Liver (tissue), 9 donors: ENCODE measurements around the gene ATP6V1D. TPM values are rescaled to one million over a fixed set of nuclear protein-coding genes. Genes with fewer than 3 reads are reported as not detected.

Experiments used
- DNase-seq: peaks from one replicate; pipeline ENCODE4 v3.0.0-alpha.2; 2017; ENCODE audit warnings: low spot score
- H3K27ac ChIP-seq, 2 donors: one replicate each; pipeline ENCODE4 v1.7.0; 2013; ENCODE audit warnings: inconsistent platforms in 2 of 2, low read length in 2 of 2, control low read depth in 1 of 2, low read depth in 1 of 2, mild to moderate bottlenecking in 1 of 2
- H3K27me3 ChIP-seq, 4 donors: one replicate each; pipeline versions ENCODE4 v1.6.1 to v1.7.0; 2013; ENCODE audit warnings: low read length in 3 of 4, inconsistent platforms in 1 of 4, mild to moderate bottlenecking in 1 of 4, moderate library complexity in 1 of 4; ENCODE audit not compliant: control insufficient read depth in 4 of 4, insufficient read depth in 4 of 4
- H3K36me3 ChIP-seq, 4 donors: one replicate each; pipeline versions ENCODE4 v1.6.1 to v1.7.0; 2013; ENCODE audit warnings: low read length in 3 of 4, mild to moderate bottlenecking in 3 of 4, low read depth in 1 of 4, moderate library complexity in 1 of 4; ENCODE audit not compliant: control insufficient read depth in 4 of 4, insufficient read depth in 3 of 4
- H3K4me1 ChIP-seq, 4 donors: one replicate each; pipeline versions ENCODE4 v1.6.1 to v1.7.0; 2013; ENCODE audit warnings: low read length in 3 of 4, mild to moderate bottlenecking in 3 of 4, moderate library complexity in 1 of 4; ENCODE audit not compliant: control insufficient read depth in 4 of 4, insufficient read depth in 4 of 4
- H3K4me3 ChIP-seq, 3 donors: one replicate each; pipeline versions ENCODE4 v1.6.1 to v1.7.0; 2013; ENCODE audit warnings: low read length in 3 of 3, control low read depth in 1 of 3, low read depth in 1 of 3, mild to moderate bottlenecking in 1 of 3
- H3K9ac ChIP-seq, 2 donors: one replicate each; pipeline ENCODE4 v1.7.0; 2013; ENCODE audit warnings: low read length in 2 of 2, mild to moderate bottlenecking in 2 of 2, moderate library complexity in 2 of 2, control low read depth in 1 of 2, low read depth in 1 of 2
- H3K9me3 ChIP-seq, 4 donors: one replicate each; pipeline versions ENCODE4 v1.6.1 to v1.7.0; 2013; ENCODE audit warnings: low read length in 3 of 4; ENCODE audit not compliant: control insufficient read depth in 4 of 4
- ATF3 ChIP-seq: IDR thresholded peaks from 2 replicates; pipeline ENCODE4 v1.6.1; 2016; ENCODE audit warnings: antibody characterized with exemption
- EGR1 ChIP-seq, 2 donors: IDR thresholded peaks; 2 replicates each; pipeline ENCODE4 v1.6.1; 2016 to 2018; ENCODE audit warnings: antibody characterized with exemption in 2 of 2, low read depth in 2 of 2
- FOXA2 ChIP-seq: IDR thresholded peaks from 2 replicates; pipeline ENCODE4 v1.6.1; 2016; ENCODE audit warnings: antibody characterized with exemption
- GABPA ChIP-seq, 2 donors: IDR thresholded peaks in 1 of 2; conservative IDR thresholded peaks in 1 of 2; 2 replicates each; pipeline ENCODE4 v1.6.1; 2016; ENCODE audit warnings: antibody characterized with exemption in 2 of 2, mild to moderate bottlenecking in 1 of 2, moderate library complexity in 1 of 2
- HNF4A ChIP-seq, 2 donors: conservative IDR thresholded peaks; 2 replicates each; pipeline ENCODE4 v1.6.1; 2016; ENCODE audit warnings: antibody characterized with exemption in 2 of 2, mild to moderate bottlenecking in 2 of 2
- HNF4G ChIP-seq: IDR thresholded peaks from 2 replicates; pipeline ENCODE4 v1.6.1; 2016; ENCODE audit warnings: antibody characterized with exemption
- JUND ChIP-seq, 2 donors: IDR thresholded peaks; 2 replicates each; pipeline ENCODE4 v1.6.1; 2016; ENCODE audit warnings: antibody characterized with exemption in 2 of 2
- MAX ChIP-seq: IDR thresholded peaks from 2 replicates; pipeline ENCODE4 v1.6.1; 2016; ENCODE audit warnings: antibody characterized with exemption
- NR2F2 ChIP-seq: IDR thresholded peaks from 2 replicates; pipeline ENCODE4 v1.6.1; 2016; ENCODE audit warnings: antibody characterized with exemption
- RAD21 ChIP-seq, 2 donors: IDR thresholded peaks; 2 replicates each; pipeline ENCODE4 v1.6.1; 2016; ENCODE audit warnings: antibody characterized with exemption in 2 of 2, mild to moderate bottlenecking in 2 of 2
- REST ChIP-seq: IDR thresholded peaks from 2 replicates; pipeline ENCODE4 v1.6.1; 2016; ENCODE audit warnings: antibody characterized with exemption, mild to moderate bottlenecking
- RXRA ChIP-seq, 2 donors: IDR thresholded peaks; 2 replicates each; pipeline ENCODE4 v1.6.1; 2017 to 2018; ENCODE audit warnings: antibody characterized with exemption in 2 of 2, mild to moderate bottlenecking in 1 of 2
- SP1 ChIP-seq: IDR thresholded peaks from 2 replicates; pipeline ENCODE4 v1.6.1; 2018; ENCODE audit warnings: antibody characterized with exemption, mild to moderate bottlenecking
- TAF1 ChIP-seq: conservative IDR thresholded peaks from 2 replicates; pipeline ENCODE4 v1.6.1; 2016; ENCODE audit warnings: antibody characterized with exemption, mild to moderate bottlenecking
- YY1 ChIP-seq: IDR thresholded peaks from 2 replicates; pipeline ENCODE4 v1.6.1; 2016; ENCODE audit warnings: antibody characterized with exemption, mild to moderate bottlenecking
- ZBTB33 ChIP-seq: IDR thresholded peaks from 2 replicates; pipeline ENCODE4 v1.6.1; 2016; ENCODE audit warnings: antibody characterized with exemption
- WGBS: extraction: QIAGEN DNeasy Blood & Tissue Kit; methylation state at CpG from one replicate; pipeline ENCODE4 v1.1.7; 2013; 5-methylcytosine and 5-hydroxymethylcytosine counted together
- polyA plus RNA-seq, 2 donors: library from polyadenylated mRNA; stranded (reverse) in 1 of 2; unstranded in 1 of 2; fragments of 200-250 nt in 1 of 2; fragments of >200 nt in 1 of 2; fragmentation: Nextera tagmentation in 1 of 2; extraction: Ambion mirVana in 1 of 2; gene quantifications; one replicate each; pipeline versions ENCODE4 v1.2.1 to v1.2.3, GENCODE V29; 2013 to 2015
- total RNA-seq, 2 donors: library from RNA; depleted of rRNA; stranded (reverse); fragments of >200 nt; gene quantifications; one replicate each; pipeline ENCODE4 v1.2.3, GENCODE V29; 2014
- donor health status: healthy.
- donor health status: healthy.
- donor health status: healthy.
- donor health status: healthy.
- donor health status: healthy.

ATP6V1D gene
- total and polyA plus RNA-seq, 4 donors: 22.6 to 53.2 (median 42.8) TPM

GRCh38 chr14:67389811-67390534, 30.4 kb upstream of the ATP6V1D start:
- Histone ChIP-seq H3K36me3 (peaks cover 0 to 10% (median 5%) of the 10 kb centered on the region in 4 donors), H3K9me3 (no peaks in the 10 kb centered on the region), H3K4me3 (no peak overlapping the region), H3K27me3 (no peaks in the 10 kb centered on the region), H3K27ac (no peak overlapping the region), H3K9ac (no peak overlapping the region), H3K4me1 (peaks cover 2 to 12% (median 7%) of the 10 kb centered on the region in 4 donors)
- TF ChIP-seq HNF4G (no peak), EGR1 (IDR thresholded peaks at IDR 0.05; ENCODE audit: low read depth in 2 of 2) (no peak), FOXA2 (no peak), ATF3 (no peak), SP1 (no peak)
- 91% methylated on average over 1 of the region's 1 CpG for WGBS
- no peak for DNase-seq

- no peak for DNase-seq
- Histone ChIP-seq H3K36me3 (peaks cover 0 to 16% (median 12%) of the 10 kb centered on the region in 4 donors), H3K4me1 (peaks cover 2 to 12% (median 7%) of the 10 kb centered on the region in 4 donors), H3K27me3 (no peaks in the 10 kb centered on the region), H3K4me3 (no peak overlapping the region), H3K27ac (no peak overlapping the region), H3K9ac (no peak overlapping the region), H3K9me3 (no peaks in the 10 kb centered on the region)
- TF ChIP-seq RXRA (IDR thresholded peaks at IDR 0.05): peak in 1 of 2 donors; percentile 31
- no peak for TF ChIP-seq GABPA (IDR thresholded peaks at IDR 0.05 in 1 of 2, conservative IDR thresholded peaks at IDR 0.05 in 1 of 2)
- peak; percentile 23 for TF ChIP-seq SP1
- no peak for TF ChIP-seq EGR1 (IDR thresholded peaks at IDR 0.05; ENCODE audit: low read depth in 2 of 2)
- TF ChIP-seq HNF4G: no peak
- no peak for TF ChIP-seq REST
- WGBS: 72% methylated on average over 3 of the region's 3 CpGs
Measured at GRCh38 chr14:67389275-67389674, 29.7 kb upstream of the ATP6V1D start.

- Histone ChIP-seq H3K36me3 (peaks cover 0 to 36% (median 33%) of the 10 kb centered on the region in 4 donors), H3K4me1 (peaks cover 2 to 10% (median 5%) of the 10 kb centered on the region in 4 donors), H3K9me3 (no peaks in the 10 kb centered on the region), H3K27me3 (no peaks in the 10 kb centered on the region), H3K27ac (no peak overlapping the region), H3K9ac (no peak overlapping the region), H3K4me3 (no peak overlapping the region)
- no peak for DNase-seq
- no peak for TF ChIP-seq ATF3
- no peak for TF ChIP-seq FOXA2
- TF ChIP-seq TAF1: no peak
- no peak for TF ChIP-seq REST
- TF ChIP-seq HNF4G: no peak
- TF ChIP-seq GABPA (IDR thresholded peaks at IDR 0.05 in 1 of 2, conservative IDR thresholded peaks at IDR 0.05 in 1 of 2): no peak
- no peak for TF ChIP-seq JUND (IDR thresholded peaks at IDR 0.05)
- TF ChIP-seq ZBTB33: no peak
- TF ChIP-seq SP1: no peak
- TF ChIP-seq EGR1 (IDR thresholded peaks at IDR 0.05; ENCODE audit: low read depth in 2 of 2): no peak
- no peak for TF ChIP-seq MAX
- no peak for TF ChIP-seq HNF4A (conservative IDR thresholded peaks at IDR 0.05)
- no peak for TF ChIP-seq RAD21 (IDR thresholded peaks at IDR 0.05)
- TF ChIP-seq YY1: no peak
- TF ChIP-seq NR2F2: no peak
- WGBS: 96% methylated on average over 2 of the region's 2 CpGs
Measured at GRCh38 chr14:67387195-67387594, 27.6 kb upstream of the ATP6V1D start.
